Stimulated activated CD4-positive, alpha-beta T cell treated with anti-CD3 and anti-CD28 coated beads, Interleukin-4, amount 100 ng/mL, for 48 hours (primary cell): Measurements from ENCODE around the gene PIGV.
"Not testable (repeated sequence)": the region's sequence is repeated elsewhere in the genome, so short reads cannot be mapped to it uniquely, and the experiment has no call there.

Experiments
- DNase-seq, 2 donors: peaks; one replicate each; pipeline ENCODE4 v3.0.0-alpha.2; 2020; ENCODE audit warnings: low read depth in 2 of 2

PIGV gene

GRCh38 chr1:26792924-26793323, 5.2 kb downstream of the PIGV start:
- no peak for DNase-seq

GRCh38 chr1:26794391-26794790, 6.6 kb downstream of the PIGV start:
- DNase-seq: no peak

GRCh38 chr1:26797627-26798026, 9.9 kb downstream of the PIGV start:
- DNase-seq: no peak

GRCh38 chr1:26799479-26800142, 11.9 kb downstream of the PIGV start:
- no peak for DNase-seq

GRCh38 chr1:26803932-26804331, 16.2 kb downstream of the PIGV start:
- DNase-seq: not testable (repeated sequence)

- DNase-seq: peak; percentile 55 to 70
Observed at GRCh38 chr1:26810105-26810504, 22.4 kb downstream of the PIGV start.

GRCh38 chr1:26811057-26811456, 23.3 kb downstream of the PIGV start:
- DNase-seq: no peak

GRCh38 chr1:26811708-26812107, 24.0 kb downstream of the PIGV start:
- no peak for DNase-seq

GRCh38 chr1:26814377-26814776, 26.6 kb downstream of the PIGV start:
- no peak for DNase-seq

GRCh38 chr1:26814893-26815292, 27.1 kb downstream of the PIGV start:
- DNase-seq: no peak

- DNase-seq: no peak
Observed at GRCh38 chr1:26820784-26821269, 33.1 kb downstream of the PIGV start.

- no peak for DNase-seq
Observed at GRCh38 chr1:26822737-26823395, 35.1 kb downstream of the PIGV start.

GRCh38 chr1:26824731-26825130, 37.0 kb downstream of the PIGV start:
- DNase-seq: no peak

GRCh38 chr1:26826261-26827105, 38.7 kb downstream of the PIGV start, which contains the start of gene ZDHHC18:
Gene ZDHHC18, plus strand, starts transcription at chr1:26826688. Its CDS starts 117 bp downstream, at chr1:26826805.
- DNase-seq: peak; percentile 57 to 62

- DNase-seq: no peak
Observed at GRCh38 chr1:26827106-26827604, 39.4 kb downstream of the PIGV start.

- DNase-seq: no peak
Observed at GRCh38 chr1:26827663-26828062, 39.9 kb downstream of the PIGV start.

GRCh38 chr1:26828411-26828991, 40.8 kb downstream of the PIGV start:
- no peak for DNase-seq

GRCh38 chr1:26829184-26829911, 41.6 kb downstream of the PIGV start:
- no peak for DNase-seq

GRCh38 chr1:26831059-26831458, 43.3 kb downstream of the PIGV start:
- no peak for DNase-seq

- no peak for DNase-seq
Observed at GRCh38 chr1:26831546-26832248, 43.9 kb downstream of the PIGV start.
